ENCODE measurements around the gene MAP2K1.
A peak's percentile ranks its signal among the peaks of the same experiment; 100 is the strongest.
"Not testable (repeated sequence)": the region's sequence is repeated elsewhere in the genome, so short reads cannot be mapped to it uniquely, and the experiment has no call there.

Gene MAP2K1

DNA sequence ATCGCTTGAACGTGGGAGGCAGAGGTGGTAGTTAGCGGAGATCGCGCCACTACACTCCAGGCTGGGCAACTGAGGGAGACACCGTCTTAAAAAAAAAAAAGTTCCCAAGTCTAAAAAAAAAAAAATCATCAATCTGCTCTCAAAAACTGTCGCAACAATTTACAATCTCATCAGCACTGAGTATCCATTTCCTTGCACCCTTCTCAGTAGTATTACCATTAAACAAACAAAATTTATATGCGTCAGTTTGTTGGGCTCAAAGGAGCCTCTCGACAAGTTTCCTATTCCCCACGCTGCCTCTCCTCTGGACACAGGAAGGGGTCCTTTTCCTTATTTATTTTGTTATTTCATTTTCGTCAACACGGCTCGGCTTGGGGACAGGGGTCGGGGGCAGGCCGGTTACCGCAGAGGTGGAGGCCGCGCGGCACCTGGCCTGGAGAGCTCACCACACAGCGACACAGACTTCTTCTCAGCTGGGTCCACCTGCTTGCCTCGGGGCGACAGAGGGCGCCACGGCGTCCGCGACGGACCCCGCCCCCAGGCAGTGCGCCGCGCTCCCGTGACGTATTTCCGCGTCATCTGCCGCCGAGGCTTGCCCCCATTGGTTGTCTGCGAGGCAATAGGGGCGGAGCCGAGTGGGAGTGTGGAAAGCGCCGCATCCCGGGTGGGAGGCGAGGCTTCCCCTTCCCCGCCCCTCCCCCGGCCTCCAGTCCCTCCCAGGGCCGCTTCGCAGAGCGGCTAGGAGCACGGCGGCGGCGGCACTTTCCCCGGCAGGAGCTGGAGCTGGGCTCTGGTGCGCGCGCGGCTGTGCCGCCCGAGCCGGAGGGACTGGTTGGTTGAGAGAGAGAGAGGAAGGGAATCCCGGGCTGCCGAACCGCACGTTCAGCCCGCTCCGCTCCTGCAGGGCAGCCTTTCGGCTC is at the start of gene MAP2K1:
MAP2K1 (plus strand) TSS at position 709 of the 920 bp plus-strand sequence. CDS start 436 bp downstream, outside the sequence.
- Histone ChIP-seq H3K9ac (ENCODE audit: low read length in 2 of 2) (peak within 1 kb of the TSS; percentile 88 to 92), H3K4me3 (ENCODE audit: low read length in 2 of 2) (peak within 1 kb of the TSS; percentile 87 to 90), H3K9me3 (ENCODE audit: control insufficient read depth in 2 of 2, low read length in 2 of 2) (no peaks in the 10 kb centered on the region), H3K4me1 (ENCODE audit: control insufficient read depth, insufficient read depth, low read length) (peaks cover 14% of the 10 kb centered on the region), H3K27ac (ENCODE audit: low read length) (peak within 1 kb of the TSS; percentile 71), H3K27me3 (ENCODE audit: control insufficient read depth in 1 of 2, insufficient read depth in 2 of 2, low read length in 2 of 2) (no peaks in the 10 kb centered on the region), H3K36me3 (ENCODE audit: control insufficient read depth in 2 of 2, insufficient read depth in 2 of 2, low read length in 2 of 2) (no peaks in the 10 kb centered on the region)

DNA sequence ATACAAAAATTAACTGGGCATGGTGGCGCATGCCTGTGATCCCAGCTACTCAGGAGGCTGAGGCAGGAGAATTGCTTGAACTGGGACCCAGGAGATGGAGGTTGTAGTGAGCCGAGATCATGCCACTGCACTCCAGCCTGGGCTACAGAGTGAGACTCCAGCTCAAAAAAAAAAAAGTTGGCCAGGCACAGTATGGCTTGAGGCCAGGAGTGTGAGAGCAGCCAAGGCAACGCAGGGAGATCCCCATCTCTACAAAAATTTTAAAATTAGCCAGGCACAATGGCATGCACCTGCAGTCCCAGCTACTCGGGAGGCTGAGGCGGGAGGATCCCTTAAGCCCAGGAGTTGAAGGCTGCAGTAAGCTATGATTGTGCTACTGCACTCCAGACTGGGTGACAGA is 38.2 kb upstream of the MAP2K1 start:
- not testable (repeated sequence) for H3K9ac ChIP-seq (ENCODE audit: low read length in 2 of 2); H3K9me3 ChIP-seq (ENCODE audit: control insufficient read depth in 2 of 2, low read length in 2 of 2); H3K4me1 ChIP-seq (ENCODE audit: control insufficient read depth, insufficient read depth, low read length); H3K4me3 ChIP-seq (ENCODE audit: low read length in 2 of 2); H3K27ac ChIP-seq (ENCODE audit: low read length); H3K36me3 ChIP-seq (ENCODE audit: control insufficient read depth in 2 of 2, insufficient read depth in 2 of 2, low read length in 2 of 2); H3K27me3 ChIP-seq (ENCODE audit: control insufficient read depth in 1 of 2, insufficient read depth in 2 of 2, low read length in 2 of 2)

DNA sequence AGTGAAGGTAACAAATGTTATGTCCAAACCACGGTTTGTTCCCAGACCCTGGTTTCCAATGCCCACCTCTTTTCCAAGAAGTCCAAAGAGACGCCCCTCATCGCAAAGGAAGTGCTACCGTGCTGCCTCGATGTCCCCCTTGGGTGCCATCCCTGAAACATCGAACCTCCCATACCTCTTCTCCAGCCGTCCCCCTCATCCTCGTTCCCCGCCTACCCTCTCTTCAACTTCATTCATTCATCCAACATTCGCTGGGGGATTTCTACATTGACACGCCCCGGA is 30.7 kb upstream of the MAP2K1 start:
- Histone ChIP-seq H3K27me3 (ENCODE audit: control insufficient read depth in 1 of 2, insufficient read depth in 2 of 2, low read length in 2 of 2) (no peaks in the 10 kb centered on the region), H3K36me3 (ENCODE audit: control insufficient read depth in 2 of 2, insufficient read depth in 2 of 2, low read length in 2 of 2) (peaks cover 0 to 2% of the 10 kb centered on the region in 2 donors), H3K27ac (ENCODE audit: low read length) (peak overlapping the region; percentile 78), H3K9ac (ENCODE audit: low read length in 2 of 2) (peak overlapping the region; percentile 80 to 89), H3K9me3 (ENCODE audit: control insufficient read depth in 2 of 2, low read length in 2 of 2) (no peaks in the 10 kb centered on the region), H3K4me3 (ENCODE audit: low read length in 2 of 2) (peak overlapping the region; percentile 87 to 91), H3K4me1 (ENCODE audit: control insufficient read depth, insufficient read depth, low read length) (peaks cover 8% of the 10 kb centered on the region)

DNA sequence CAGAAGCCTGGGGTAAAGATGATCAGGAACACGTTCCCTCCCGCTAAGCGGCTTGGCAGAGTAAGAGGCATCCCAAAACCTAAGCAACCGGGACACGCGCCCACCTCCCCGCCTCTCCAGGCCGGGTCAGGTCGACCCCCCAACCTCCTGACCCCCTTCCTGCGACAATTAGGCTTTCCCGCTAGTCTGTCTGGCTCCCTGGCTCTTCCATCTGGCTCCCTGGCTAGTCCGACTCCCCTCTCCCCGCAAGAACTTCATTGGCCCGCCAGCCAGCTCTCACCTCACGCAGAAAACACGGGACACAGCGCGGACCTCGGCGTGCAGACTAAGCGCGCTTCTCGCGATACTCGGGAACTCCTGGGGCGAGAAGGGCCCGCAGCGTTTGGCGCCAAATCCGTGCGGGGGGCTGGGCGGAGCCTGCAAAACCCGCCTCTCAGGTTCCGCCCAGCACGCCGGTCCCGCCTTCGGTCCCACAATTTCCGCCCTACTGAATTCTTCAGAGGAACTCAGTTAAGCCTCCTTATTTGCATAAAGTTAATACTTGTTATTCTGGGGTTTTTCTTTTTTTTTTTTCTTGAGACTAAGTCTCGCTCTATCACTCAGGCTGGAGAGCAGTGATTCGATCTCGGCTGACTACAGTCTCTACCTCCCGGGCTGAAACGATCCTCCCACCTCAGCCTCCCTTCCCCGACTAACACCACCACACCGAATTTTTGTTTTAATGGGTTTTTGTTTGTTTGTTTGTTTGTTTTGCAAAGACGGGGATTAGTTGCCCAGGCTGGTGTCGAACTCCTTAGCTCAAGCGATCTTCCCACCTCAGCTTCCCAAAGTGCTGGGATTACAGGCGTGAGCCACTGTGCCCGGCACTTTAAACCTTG is 30.1 kb upstream of the MAP2K1 start, which contains the start of gene TIPIN:
TIPIN (minus strand) TSS at position 327 of the 878 bp plus-strand sequence. CDS start 3,738 bp downstream, outside the sequence.
- Histone ChIP-seq H3K27me3 (ENCODE audit: control insufficient read depth in 1 of 2, insufficient read depth in 2 of 2, low read length in 2 of 2) (no peaks in the 10 kb centered on the region), H3K4me3 (ENCODE audit: low read length in 2 of 2) (peak within 1 kb of the TSS; percentile 87 to 91), H3K27ac (ENCODE audit: low read length) (peak within 1 kb of the TSS; percentile 78), H3K9ac (ENCODE audit: low read length in 2 of 2) (peak within 1 kb of the TSS; percentile 80 to 89), H3K36me3 (ENCODE audit: control insufficient read depth in 2 of 2, insufficient read depth in 2 of 2, low read length in 2 of 2) (no peaks in the 10 kb centered on the region), H3K9me3 (ENCODE audit: control insufficient read depth in 2 of 2, low read length in 2 of 2) (no peaks in the 10 kb centered on the region), H3K4me1 (ENCODE audit: control insufficient read depth, insufficient read depth, low read length) (peaks cover 8% of the 10 kb centered on the region)

DNA sequence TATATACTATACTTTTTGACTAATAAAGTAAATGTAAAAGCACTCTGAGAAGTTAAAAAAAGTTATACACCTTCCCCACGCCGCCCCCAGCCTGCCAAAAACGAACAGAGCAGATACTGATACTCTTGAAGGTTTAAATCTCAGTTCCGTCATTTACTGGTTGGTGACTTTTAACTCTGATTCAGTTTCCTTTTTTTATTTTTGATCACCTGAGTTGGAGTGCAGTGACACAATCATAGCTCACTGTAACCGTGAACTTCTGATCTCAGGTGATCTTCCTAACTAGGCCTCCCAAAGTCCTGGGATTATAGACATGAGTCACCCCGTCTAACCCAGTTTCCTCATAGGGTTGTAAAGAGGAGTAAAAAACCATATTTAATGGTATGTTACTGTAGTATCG is 27.0 kb upstream of the MAP2K1 start:
- H3K27ac ChIP-seq (ENCODE audit: low read length) = no peak overlapping the region
- no peak overlapping the region for H3K4me3 ChIP-seq (ENCODE audit: low read length in 2 of 2)
- peaks cover 8% of the 10 kb centered on the region for H3K4me1 ChIP-seq (ENCODE audit: control insufficient read depth, insufficient read depth, low read length)
- H3K9ac ChIP-seq (ENCODE audit: low read length in 2 of 2) = no peak overlapping the region
- no peaks in the 10 kb centered on the region for H3K9me3 ChIP-seq (ENCODE audit: control insufficient read depth in 2 of 2, low read length in 2 of 2)
- no peaks in the 10 kb centered on the region for H3K27me3 ChIP-seq (ENCODE audit: control insufficient read depth in 1 of 2, insufficient read depth in 2 of 2, low read length in 2 of 2)
- no peaks in the 10 kb centered on the region for H3K36me3 ChIP-seq (ENCODE audit: control insufficient read depth in 2 of 2, insufficient read depth in 2 of 2, low read length in 2 of 2)

DNA sequence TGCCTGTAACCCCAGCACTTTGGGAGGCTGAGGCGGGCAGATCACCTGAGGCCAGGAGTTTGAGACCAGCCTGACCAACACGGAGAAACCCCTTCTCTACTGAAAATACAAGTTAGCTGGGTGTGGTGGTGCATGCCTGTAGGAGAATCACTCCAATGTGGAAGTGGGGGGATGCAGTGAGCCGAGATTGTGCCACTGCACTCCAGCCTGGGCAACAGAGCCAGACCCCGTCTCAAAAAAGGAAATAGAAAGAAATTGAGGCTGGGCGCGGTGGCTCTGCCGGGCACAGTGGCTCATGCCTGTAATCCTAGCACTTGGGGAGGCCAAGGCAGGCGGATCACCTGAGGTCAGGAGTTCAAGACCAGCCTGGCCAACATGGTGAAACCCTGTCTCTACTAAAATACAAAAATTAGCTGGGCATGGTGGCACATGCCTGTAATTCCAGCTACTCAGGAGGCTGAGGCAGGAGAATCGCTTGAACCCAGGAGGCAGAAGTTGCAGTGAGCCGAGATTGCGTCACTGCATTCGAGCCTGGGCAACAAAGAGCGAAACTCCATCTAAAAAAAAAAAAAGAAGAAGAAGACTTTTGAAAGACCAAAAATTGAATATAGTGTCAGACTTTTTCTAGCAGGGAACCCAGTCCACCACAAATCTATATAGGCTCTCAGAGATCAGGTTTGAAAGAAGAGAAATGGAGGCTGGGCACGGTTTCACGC is 24.8 kb upstream of the MAP2K1 start:
- H3K36me3 ChIP-seq (ENCODE audit: control insufficient read depth in 2 of 2, insufficient read depth in 2 of 2, low read length in 2 of 2); H3K9ac ChIP-seq (ENCODE audit: low read length in 2 of 2); H3K4me3 ChIP-seq (ENCODE audit: low read length in 2 of 2); H3K4me1 ChIP-seq (ENCODE audit: control insufficient read depth, insufficient read depth, low read length); H3K9me3 ChIP-seq (ENCODE audit: control insufficient read depth in 2 of 2, low read length in 2 of 2); H3K27ac ChIP-seq (ENCODE audit: low read length); H3K27me3 ChIP-seq (ENCODE audit: control insufficient read depth in 1 of 2, insufficient read depth in 2 of 2, low read length in 2 of 2): not testable (repeated sequence)

DNA sequence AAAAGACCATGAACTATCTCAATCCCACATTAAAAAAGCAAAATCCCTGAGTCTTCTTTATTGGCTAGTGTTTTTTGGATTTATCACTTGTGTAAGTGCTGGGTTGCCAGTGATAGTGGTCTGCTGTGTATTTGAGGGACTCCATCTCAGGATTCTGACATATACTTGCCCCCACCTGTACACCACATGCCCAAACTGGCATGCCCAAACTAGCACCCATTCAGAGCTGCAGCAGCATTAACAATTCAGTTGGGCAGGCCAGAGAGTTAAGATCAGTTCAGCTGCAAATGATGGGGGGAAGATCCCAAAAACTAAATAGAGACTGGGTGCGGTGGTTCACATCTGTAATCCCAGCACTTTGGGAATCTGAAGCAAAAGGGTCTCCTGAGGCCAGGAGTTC is 23.9 kb upstream of the MAP2K1 start:
- H3K36me3 ChIP-seq (ENCODE audit: control insufficient read depth in 2 of 2, insufficient read depth in 2 of 2, low read length in 2 of 2) = no peaks in the 10 kb centered on the region
- H3K9ac ChIP-seq (ENCODE audit: low read length in 2 of 2) = no peak overlapping the region
- no peak overlapping the region for H3K27ac ChIP-seq (ENCODE audit: low read length)
- no peaks in the 10 kb centered on the region for H3K27me3 ChIP-seq (ENCODE audit: control insufficient read depth in 1 of 2, insufficient read depth in 2 of 2, low read length in 2 of 2)
- H3K9me3 ChIP-seq (ENCODE audit: control insufficient read depth in 2 of 2, low read length in 2 of 2) = no peaks in the 10 kb centered on the region
- no peaks in the 10 kb centered on the region for H3K4me1 ChIP-seq (ENCODE audit: control insufficient read depth, insufficient read depth, low read length)
- H3K4me3 ChIP-seq (ENCODE audit: low read length in 2 of 2) = no peak overlapping the region

DNA sequence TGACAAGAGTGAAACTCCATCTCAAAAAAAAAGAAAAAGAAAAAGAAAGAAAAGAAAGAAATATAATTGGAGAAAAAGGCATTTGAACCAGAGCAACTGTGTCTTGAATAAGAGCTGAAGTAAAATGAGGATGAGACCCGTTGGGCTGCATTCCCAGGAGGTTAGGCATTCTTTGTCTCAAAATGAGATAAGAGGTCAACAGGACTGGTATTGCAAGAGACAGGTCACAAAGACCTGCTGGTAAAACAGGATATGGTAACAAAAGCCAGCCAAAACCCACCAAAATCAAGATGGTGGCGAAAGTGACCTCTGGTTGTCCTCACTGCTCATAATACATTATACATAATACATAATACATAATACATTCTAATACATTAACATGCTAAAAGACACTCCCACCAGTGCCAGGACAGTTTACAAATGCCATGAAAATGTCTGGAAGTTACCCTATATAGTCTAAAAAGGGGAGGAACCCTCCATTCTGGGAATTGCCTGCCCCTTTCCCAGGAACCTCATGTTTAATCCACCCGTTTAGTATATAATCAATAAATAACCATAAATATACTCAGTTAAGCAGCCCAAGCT is 21.7 kb upstream of the MAP2K1 start:
- Histone ChIP-seq H3K4me1 (ENCODE audit: control insufficient read depth, insufficient read depth, low read length) (no peaks in the 10 kb centered on the region), H3K36me3 (ENCODE audit: control insufficient read depth in 2 of 2, insufficient read depth in 2 of 2, low read length in 2 of 2) (no peaks in the 10 kb centered on the region), H3K4me3 (ENCODE audit: low read length in 2 of 2) (no peak overlapping the region), H3K27ac (ENCODE audit: low read length) (no peak overlapping the region), H3K9ac (ENCODE audit: low read length in 2 of 2) (no peak overlapping the region), H3K9me3 (ENCODE audit: control insufficient read depth in 2 of 2, low read length in 2 of 2) (no peaks in the 10 kb centered on the region), H3K27me3 (ENCODE audit: control insufficient read depth in 1 of 2, insufficient read depth in 2 of 2, low read length in 2 of 2) (no peaks in the 10 kb centered on the region)

DNA sequence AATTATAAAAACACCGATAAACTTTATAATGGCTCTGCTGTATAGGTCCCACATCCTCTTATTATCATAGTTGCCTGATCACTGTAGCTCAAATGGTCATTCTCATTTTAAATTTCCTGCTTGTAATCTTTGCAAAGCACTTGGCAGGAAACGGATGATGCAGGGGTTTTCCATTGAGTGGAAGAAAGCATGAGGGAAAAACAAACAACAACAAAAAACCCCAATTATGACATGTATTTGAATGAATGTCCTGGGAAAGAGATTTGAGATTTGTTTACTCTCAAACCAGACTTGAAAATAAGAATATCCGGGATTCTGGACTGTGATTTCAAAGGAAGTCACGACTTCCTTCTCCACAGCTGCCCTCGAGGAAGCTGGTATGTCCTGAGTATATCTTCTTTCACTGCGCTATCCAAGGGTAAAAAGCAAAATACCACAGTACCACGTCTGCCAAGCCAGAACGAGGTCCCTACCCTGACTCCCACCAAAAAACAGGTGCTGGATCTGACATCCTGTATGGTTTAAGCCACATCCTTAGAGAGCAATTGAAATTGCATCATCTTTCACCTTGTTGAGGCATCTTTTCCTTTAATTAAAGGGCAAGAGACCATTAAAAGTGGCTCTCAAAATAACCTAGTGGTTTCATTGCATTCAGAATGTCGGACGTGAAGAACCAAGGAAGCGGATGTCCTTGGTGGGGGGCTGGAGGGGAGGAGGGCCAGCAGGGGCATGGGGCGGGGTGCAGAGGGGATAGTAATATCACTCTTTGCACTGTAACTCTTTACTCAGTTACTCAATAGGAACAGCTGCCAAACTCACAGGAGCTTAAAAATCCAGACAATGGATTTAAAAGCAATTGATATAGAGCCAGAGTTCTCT is 16.7 kb upstream of the MAP2K1 start:
- Histone ChIP-seq H3K4me1 (ENCODE audit: control insufficient read depth, insufficient read depth, low read length) (no peaks in the 10 kb centered on the region), H3K36me3 (ENCODE audit: control insufficient read depth in 2 of 2, insufficient read depth in 2 of 2, low read length in 2 of 2) (no peaks in the 10 kb centered on the region), H3K9me3 (ENCODE audit: control insufficient read depth in 2 of 2, low read length in 2 of 2) (no peaks in the 10 kb centered on the region), H3K9ac (ENCODE audit: low read length in 2 of 2) (peak overlapping the region; percentile 14 to 58), H3K27ac (ENCODE audit: low read length) (no peak overlapping the region), H3K27me3 (ENCODE audit: control insufficient read depth in 1 of 2, insufficient read depth in 2 of 2, low read length in 2 of 2) (no peaks in the 10 kb centered on the region), H3K4me3 (ENCODE audit: low read length in 2 of 2) (peak overlapping the region; percentile 50 to 54)
